ENCODE measurements around the gene GALNT3. TPM values are rescaled to one million over a fixed set of nuclear protein-coding genes. Genes with fewer than 3 reads are reported as not detected.

GALNT3 gene
- total RNA-seq, 1 experiment from 2014 or later, result 17.2 TPM

- intact Hi-C loops (cut with micrococcal nuclease; ENCODE audit: unreplicated experiment), result no loop called here
- no TSS peak for BruUV-seq (replicated peaks)
- Histone ChIP-seq H3K36me3 (ENCODE audit: control insufficient read depth, insufficient read depth, low read length) (no peaks in the 10 kb centered on the region), H3K27me3 (replicated peaks; ENCODE audit: control insufficient read depth, insufficient read depth, low read length) (no peaks in the 10 kb centered on the region), H3K4me1 (no peaks in the 10 kb centered on the region), H3K4me3 (ENCODE audit: low read depth, low read length) (no peak overlapping the region), H3K9me3 (no peaks in the 10 kb centered on the region)
- Mint-ChIP-seq H3K27ac (ENCODE audit: unreplicated experiment) (no peak overlapping the region), H3K36me3 (ENCODE audit: insufficient read depth, unreplicated experiment) (no peaks in the 10 kb centered on the region), H3K4me3 (ENCODE audit: unreplicated experiment) (no peak overlapping the region), H3K27me3 (ENCODE audit: insufficient read depth, unreplicated experiment) (no peaks in the 10 kb centered on the region), H3K9me3 (ENCODE audit: unreplicated experiment) (no peaks in the 10 kb centered on the region), H3K4me1 (ENCODE audit: low read depth, unreplicated experiment) (peaks cover 14% of the 10 kb centered on the region)
- DNase-seq, result no peak
- ChIA-PET POLR2A (no interaction called here), CTCF (no interaction called here)
- TF ChIP-seq CTCF (IDR thresholded peaks at IDR 0.05; ENCODE audit: insufficient read depth in 1 of 2, low read depth in 1 of 2, low read length in 1 of 2, severe bottlenecking in 1 of 2, unreplicated experiment in 1 of 2), result no peak
Observed at GRCh38 chr2:165815299-165816141, 21.5 kb upstream of the GALNT3 start.

GRCh38 chr2:165814473-165814872, 20.4 kb upstream of the GALNT3 start:
- TF ChIP-seq CTCF (IDR thresholded peaks at IDR 0.05; ENCODE audit: insufficient read depth in 1 of 2, low read depth in 1 of 2, low read length in 1 of 2, severe bottlenecking in 1 of 2, unreplicated experiment in 1 of 2), result no peak
- Mint-ChIP-seq H3K4me1 (ENCODE audit: low read depth, unreplicated experiment) (peaks cover 14% of the 10 kb centered on the region), H3K9me3 (ENCODE audit: unreplicated experiment) (no peaks in the 10 kb centered on the region), H3K27me3 (ENCODE audit: insufficient read depth, unreplicated experiment) (no peaks in the 10 kb centered on the region), H3K4me3 (ENCODE audit: unreplicated experiment) (no peak overlapping the region), H3K27ac (ENCODE audit: unreplicated experiment) (no peak overlapping the region), H3K36me3 (ENCODE audit: insufficient read depth, unreplicated experiment) (no peaks in the 10 kb centered on the region)
- no TSS peak for BruUV-seq (replicated peaks)
- ChIA-PET POLR2A (no interaction called here), CTCF (no interaction called here)
- DNase-seq, result no peak
- no peak overlapping the region for H3K4me3 ChIP-seq (ENCODE audit: low read depth, low read length)
- H3K27me3 ChIP-seq (replicated peaks; ENCODE audit: control insufficient read depth, insufficient read depth, low read length), result no peaks in the 10 kb centered on the region
- intact Hi-C loops (cut with micrococcal nuclease; ENCODE audit: unreplicated experiment), result no loop called here
- H3K36me3 ChIP-seq (ENCODE audit: control insufficient read depth, insufficient read depth, low read length), result no peaks in the 10 kb centered on the region
- no peaks in the 10 kb centered on the region for H3K4me1 ChIP-seq
- H3K9me3 ChIP-seq, result no peaks in the 10 kb centered on the region

GRCh38 chr2:165811592-165812370, 17.7 kb upstream of the GALNT3 start:
- no TSS peak for BruUV-seq (replicated peaks)
- Mint-ChIP-seq H3K4me1 (ENCODE audit: low read depth, unreplicated experiment) (peaks cover 9% of the 10 kb centered on the region), H3K27ac (ENCODE audit: unreplicated experiment) (no peak overlapping the region), H3K4me3 (ENCODE audit: unreplicated experiment) (no peak overlapping the region), H3K9me3 (ENCODE audit: unreplicated experiment) (no peaks in the 10 kb centered on the region), H3K27me3 (ENCODE audit: insufficient read depth, unreplicated experiment) (no peaks in the 10 kb centered on the region), H3K36me3 (ENCODE audit: insufficient read depth, unreplicated experiment) (no peaks in the 10 kb centered on the region)
- no peak for DNase-seq
- no peak overlapping the region for H3K4me3 ChIP-seq (ENCODE audit: low read depth, low read length)
- CTCF ChIA-PET, result interaction anchor here (0.6 kb wide), 1 partner anchor 33 kb away, joined by 4 read pairs; no protein-coding TSS in a partner anchor
- no peaks in the 10 kb centered on the region for H3K4me1 ChIP-seq
- intact Hi-C loops (cut with micrococcal nuclease; ENCODE audit: unreplicated experiment), result no loop called here
- no peaks in the 10 kb centered on the region for H3K9me3 ChIP-seq
- H3K36me3 ChIP-seq (ENCODE audit: control insufficient read depth, insufficient read depth, low read length), result no peaks in the 10 kb centered on the region
- H3K27me3 ChIP-seq (replicated peaks; ENCODE audit: control insufficient read depth, insufficient read depth, low read length), result no peaks in the 10 kb centered on the region
- TF ChIP-seq CTCF (IDR thresholded peaks at IDR 0.05; ENCODE audit: insufficient read depth in 1 of 2, low read depth in 1 of 2, low read length in 1 of 2, severe bottlenecking in 1 of 2, unreplicated experiment in 1 of 2), result no peak
- POLR2A ChIA-PET, result no interaction called here
